Measurements from ENCODE around the gene RASD2. TPM values are rescaled to one million over a fixed set of nuclear protein-coding genes. Genes with fewer than 3 reads are reported as not detected.
"Not testable (repeated sequence)": the region's sequence is repeated elsewhere in the genome, so short reads cannot be mapped to it uniquely, and the experiment has no call there.

Gene RASD2
- total and polyA plus RNA-seq, 2 donors (not counting 1 experiment from before 2014, with no cell fraction given): 0.07 TPM; not detected in 1

GRCh38 chr22:35506259-35506570 lies 34.4 kb upstream of the RASD2 start:
- WGBS (ENCODE audit: insufficient coverage): 94% methylated on average over 1 of the region's 2 CpGs
- ChIA-PET CTCF (no interaction called here), POLR2A (no interaction called here)
- Mint-ChIP-seq H3K4me3 (no peak overlapping the region), H3K4me1 (no peaks in the 10 kb centered on the region), H3K27ac (no peak overlapping the region), H3K9me3 (ENCODE audit: insufficient read depth) (no peaks in the 10 kb centered on the region), H3K27me3 (peaks cover 24% of the 10 kb centered on the region)
- Histone ChIP-seq H3K4me1 (ENCODE audit: control insufficient read depth in 2 of 2, insufficient read depth in 2 of 2, low read length in 2 of 2) (no peaks in the 10 kb centered on the region), H2AFZ (ENCODE audit: insufficient read depth, low read depth, low read length, poor library complexity, severe bottlenecking) (no peak overlapping the region), H3K36me3 (replicated peaks in 1 of 2; ENCODE audit: control extremely low read depth in 1 of 2, control insufficient read depth in 1 of 2, extremely low read depth in 1 of 2, insufficient read depth in 2 of 2, low read length in 1 of 2) (no peaks in the 10 kb centered on the region), H3K9ac (ENCODE audit: low read length) (no peak overlapping the region), H3K27ac (ENCODE audit: low read length in 2 of 2) (no peak overlapping the region), H3K79me2 (ENCODE audit: control insufficient read depth, insufficient read depth, low read length) (no peaks in the 10 kb centered on the region), H3K4me2 (replicated peaks; ENCODE audit: low read depth, low read length, poor library complexity, severe bottlenecking) (no peak overlapping the region), H3K9me3 (ENCODE audit: control extremely low read depth in 1 of 3, control insufficient read depth in 2 of 3, insufficient read depth in 1 of 3, low read length in 2 of 3) (no peaks in the 10 kb centered on the region), H4K20me1 (ENCODE audit: control insufficient read depth, insufficient read depth, low read length, poor library complexity, severe bottlenecking) (no peaks in the 10 kb centered on the region), H3K4me3 (ENCODE audit: control extremely low read depth in 1 of 5, extremely low read depth in 1 of 5, insufficient read depth in 1 of 5, low read depth in 2 of 5, low read length in 4 of 5) (no peak overlapping the region), H3K27me3 (replicated peaks in 1 of 4; ENCODE audit: control extremely low read depth in 1 of 4, control insufficient read depth in 3 of 4, insufficient read depth in 4 of 4, low read length in 3 of 4) (peaks cover 0 to 14% (median 1%) of the 10 kb centered on the region in 4 experiments)
- DNase-seq: no peak
- ATAC-seq (ENCODE audit: low read depth): no peak
- intact Hi-C loops (cut with micrococcal nuclease): no loop called here
- TF ChIP-seq EZH2 (IDR thresholded peaks at IDR 0.05; ENCODE audit: borderline replicate concordance, insufficient read depth, low read depth, low read length, poor library complexity, severe bottlenecking) (no peak), CTCF (IDR thresholded peaks at IDR 0.05) (no peak)

- H3K27ac Mint-ChIP-seq; H3K4me3 Mint-ChIP-seq; H3K9me3 ChIP-seq (ENCODE audit: control extremely low read depth in 1 of 3, control insufficient read depth in 2 of 3, insufficient read depth in 1 of 3, low read length in 2 of 3); H3K4me1 ChIP-seq (ENCODE audit: control insufficient read depth in 2 of 2, insufficient read depth in 2 of 2, low read length in 2 of 2); DNase-seq; H3K27ac ChIP-seq (ENCODE audit: low read length in 2 of 2); H2AFZ ChIP-seq (ENCODE audit: insufficient read depth, low read depth, low read length, poor library complexity, severe bottlenecking); CTCF ChIA-PET; H3K4me1 Mint-ChIP-seq; H3K79me2 ChIP-seq (ENCODE audit: control insufficient read depth, insufficient read depth, low read length); H4K20me1 ChIP-seq (ENCODE audit: control insufficient read depth, insufficient read depth, low read length, poor library complexity, severe bottlenecking); H3K4me3 ChIP-seq (ENCODE audit: control extremely low read depth in 1 of 5, extremely low read depth in 1 of 5, insufficient read depth in 1 of 5, low read depth in 2 of 5, low read length in 4 of 5); POLR2A ChIA-PET; H3K9ac ChIP-seq (ENCODE audit: low read length); ATAC-seq (ENCODE audit: low read depth); H3K4me2 ChIP-seq (replicated peaks; ENCODE audit: low read depth, low read length, poor library complexity, severe bottlenecking); intact Hi-C loops (cut with micrococcal nuclease); H3K9me3 Mint-ChIP-seq (ENCODE audit: insufficient read depth); H3K36me3 ChIP-seq (replicated peaks in 1 of 2; ENCODE audit: control extremely low read depth in 1 of 2, control insufficient read depth in 1 of 2, extremely low read depth in 1 of 2, insufficient read depth in 2 of 2, low read length in 1 of 2): not testable (repeated sequence)
- peaks cover 24% of the 10 kb centered on the region for H3K27me3 Mint-ChIP-seq
- peaks cover 0 to 14% (median 1%) of the 10 kb centered on the region in 4 experiments for H3K27me3 ChIP-seq (replicated peaks in 1 of 4; ENCODE audit: control extremely low read depth in 1 of 4, control insufficient read depth in 3 of 4, insufficient read depth in 4 of 4, low read length in 3 of 4)
- WGBS (ENCODE audit: insufficient coverage): 88% methylated on average over 7 of the region's 7 CpGs
These were observed 32.8 kb upstream of the RASD2 start for GRCh38 chr22:35507851-35508250.

Data from B cell (primary cell).